ACHN (cell line): ENCODE results near the gene PIP5KL1.

Experiments
- DNase-seq: peaks from one replicate; pipeline ENCODE4 v3.0.0-alpha.2; 2015
- in situ Hi-C: cut with HindIII; loops from 2 replicates; pipeline ENCODE4 v1.10.0; 2017; ENCODE audit warnings: low sequenced_read_pairs, low pct_ligation_motif_present, low pct_unique_long_range_greater_than_20kb

PIP5KL1 gene

GRCh38 chr9:127905004-127905728, 25.4 kb downstream of the PIP5KL1 start:
- in situ Hi-C loops = no loop called here
- no peak for DNase-seq

DNA sequence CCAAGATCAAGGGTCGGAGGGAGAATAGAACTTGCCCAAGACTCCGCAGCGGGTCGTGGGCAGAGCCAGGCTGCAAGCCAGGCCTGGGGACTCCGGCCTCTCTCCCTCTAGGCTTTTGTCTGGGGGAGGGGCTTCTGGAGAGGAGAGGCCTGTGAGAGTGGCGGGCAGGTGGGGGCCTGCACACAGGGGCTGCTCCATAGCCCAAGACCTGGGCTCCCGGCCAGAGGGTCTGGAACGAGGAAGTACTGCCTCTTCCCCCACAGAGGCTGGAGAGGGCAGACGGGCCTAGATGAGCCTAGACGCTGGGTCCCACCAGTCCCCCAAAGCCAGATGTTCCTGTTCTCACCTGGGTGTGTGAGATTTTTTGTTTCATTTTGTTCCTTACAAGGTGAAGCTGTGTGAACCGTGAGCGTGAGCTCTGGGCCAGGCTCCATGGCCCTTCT, 26.0 kb downstream of the PIP5KL1 start:
- in situ Hi-C loops = no loop called here
- no peak for DNase-seq

- in situ Hi-C loops = no loop called here
- no peak for DNase-seq
Measured at GRCh38 chr9:127903557-127904475, 26.8 kb downstream of the PIP5KL1 start.

GRCh38 chr9:127899128-127899943, 31.2 kb downstream of the PIP5KL1 start, which contains the start of gene ST6GALNAC6:
TSS of gene ST6GALNAC6 (minus strand) at chr9:127899603. CDS start at chr9:127897981, 1,622 bp downstream.
- peak; percentile 75 for DNase-seq
- in situ Hi-C loops = no loop called here

DNA sequence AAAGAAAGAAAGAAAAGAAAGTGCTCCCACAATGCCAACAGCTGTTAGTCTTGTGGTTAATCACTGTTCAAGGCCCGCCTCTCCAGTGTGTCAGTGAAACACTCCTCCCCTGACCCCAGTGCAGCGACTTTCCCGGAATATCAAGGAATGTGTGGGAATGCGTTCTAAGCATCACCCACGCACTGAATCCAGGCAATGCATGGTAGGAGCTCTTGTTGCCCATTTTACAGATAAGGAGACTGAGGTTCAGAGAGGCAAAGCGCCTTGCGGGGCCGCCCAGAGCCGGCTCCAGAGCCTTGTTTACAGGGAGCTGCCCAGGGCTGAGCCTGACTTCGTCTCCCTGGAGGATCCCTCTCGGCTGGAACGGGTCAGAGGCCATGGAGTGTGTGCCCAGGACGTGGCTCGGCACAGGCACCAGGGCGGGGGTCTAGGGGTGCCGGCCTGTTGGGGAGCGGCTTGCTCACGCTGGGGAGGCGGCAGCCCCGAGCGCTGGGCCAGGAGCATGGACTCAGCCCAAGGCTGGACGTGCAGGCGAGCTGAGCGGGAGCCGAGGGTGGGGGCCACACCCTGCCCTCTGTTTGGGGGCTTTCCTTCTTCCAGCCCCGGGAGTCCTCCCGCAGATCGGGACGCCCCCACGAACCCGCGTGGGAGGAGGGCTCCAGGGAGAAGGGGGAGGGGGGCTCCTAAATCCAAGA, 32.0 kb downstream of the PIP5KL1 start:
- in situ Hi-C loops = no loop called here
- DNase-seq = peak; percentile 33

DNA sequence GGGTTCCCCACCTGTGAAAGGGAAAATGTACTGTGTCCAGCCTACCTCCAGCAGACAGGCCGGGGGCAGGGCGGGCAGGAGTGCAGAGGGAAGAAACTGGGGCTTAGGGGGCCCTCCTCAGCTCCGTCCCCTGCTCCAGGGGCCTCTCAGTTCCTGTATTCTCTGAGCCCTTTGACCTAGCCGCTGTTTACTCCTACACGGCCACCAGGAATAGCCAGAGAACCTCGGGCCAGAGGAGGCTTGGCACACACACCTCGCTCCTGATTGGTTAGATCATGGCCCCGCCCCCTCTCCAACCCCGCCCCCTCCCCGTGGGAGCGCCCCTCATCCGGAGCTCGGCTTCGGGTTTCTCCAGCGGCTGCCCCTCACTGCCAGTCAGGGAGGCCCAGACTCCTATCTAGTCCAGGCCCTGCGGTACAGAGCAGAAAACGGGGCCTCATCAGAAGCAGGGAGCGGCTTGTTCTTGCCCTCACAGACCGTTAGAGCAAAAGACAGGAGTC, 33.3 kb downstream of the PIP5KL1 start:
- no peak for DNase-seq
- in situ Hi-C loops = no loop called here

GRCh38 chr9:127896395-127897192, 34.0 kb downstream of the PIP5KL1 start:
- in situ Hi-C loops = no loop called here

DNA sequence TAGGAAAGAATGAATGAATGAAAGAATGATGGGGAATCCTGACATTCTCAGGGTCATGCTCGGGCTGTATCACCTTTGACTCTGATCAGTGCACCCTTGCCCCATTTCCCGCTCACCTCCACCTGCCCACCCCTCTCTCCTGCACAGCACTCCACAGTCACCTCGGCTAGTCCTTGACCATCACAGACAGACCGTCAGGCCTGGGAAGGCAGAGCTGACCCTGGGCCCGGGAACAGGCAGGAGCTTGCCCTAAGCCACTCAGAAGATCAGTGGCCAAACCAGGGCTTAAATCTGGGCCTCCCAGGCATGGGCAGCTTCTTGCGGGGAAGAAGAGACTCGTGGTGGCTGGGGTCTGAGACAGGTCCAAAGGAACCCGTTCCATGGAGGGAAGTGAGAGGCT, 34.8 kb downstream of the PIP5KL1 start:
- no peak for DNase-seq
- in situ Hi-C loops = no loop called here

More at GRCh38 chr9:127896395-127897192, 34.0 kb downstream of the PIP5KL1 start:
- DNase-seq = no peak

- in situ Hi-C loops = no loop called here
- DNase-seq = no peak
Measured at GRCh38 chr9:127893392-127893791, 37.2 kb downstream of the PIP5KL1 start.

GRCh38 chr9:127892831-127893230, 37.7 kb downstream of the PIP5KL1 start:
- in situ Hi-C loops = no loop called here
- DNase-seq = no peak

- DNase-seq = no peak
- in situ Hi-C loops = no loop called here
Measured at GRCh38 chr9:127890053-127890452, 40.5 kb downstream of the PIP5KL1 start.

DNA sequence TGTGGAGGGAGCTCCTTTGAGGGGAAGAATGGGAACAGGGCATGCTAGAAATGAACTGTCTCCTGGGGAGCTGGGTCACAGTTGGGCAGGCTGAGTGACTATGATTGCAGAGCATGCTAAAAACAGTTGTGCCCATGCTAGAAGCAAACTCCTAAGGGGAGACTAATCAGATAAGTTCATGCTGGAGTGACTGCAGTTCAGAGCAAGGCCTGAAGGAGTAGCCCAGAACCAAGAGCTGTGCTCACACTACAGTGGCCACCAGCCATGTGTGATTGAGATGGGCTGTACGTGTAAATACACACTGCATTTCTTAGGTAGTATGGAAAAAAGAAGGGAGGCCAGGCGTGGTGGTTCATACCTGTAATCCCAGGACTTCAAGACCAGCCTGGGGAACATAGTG, 42.8 kb downstream of the PIP5KL1 start:
- in situ Hi-C loops = no loop called here
- peak; percentile 14 for DNase-seq

- in situ Hi-C loops = no loop called here
- DNase-seq = peak; percentile 12
Measured at GRCh38 chr9:127886401-127886972, 44.1 kb downstream of the PIP5KL1 start.

DNA sequence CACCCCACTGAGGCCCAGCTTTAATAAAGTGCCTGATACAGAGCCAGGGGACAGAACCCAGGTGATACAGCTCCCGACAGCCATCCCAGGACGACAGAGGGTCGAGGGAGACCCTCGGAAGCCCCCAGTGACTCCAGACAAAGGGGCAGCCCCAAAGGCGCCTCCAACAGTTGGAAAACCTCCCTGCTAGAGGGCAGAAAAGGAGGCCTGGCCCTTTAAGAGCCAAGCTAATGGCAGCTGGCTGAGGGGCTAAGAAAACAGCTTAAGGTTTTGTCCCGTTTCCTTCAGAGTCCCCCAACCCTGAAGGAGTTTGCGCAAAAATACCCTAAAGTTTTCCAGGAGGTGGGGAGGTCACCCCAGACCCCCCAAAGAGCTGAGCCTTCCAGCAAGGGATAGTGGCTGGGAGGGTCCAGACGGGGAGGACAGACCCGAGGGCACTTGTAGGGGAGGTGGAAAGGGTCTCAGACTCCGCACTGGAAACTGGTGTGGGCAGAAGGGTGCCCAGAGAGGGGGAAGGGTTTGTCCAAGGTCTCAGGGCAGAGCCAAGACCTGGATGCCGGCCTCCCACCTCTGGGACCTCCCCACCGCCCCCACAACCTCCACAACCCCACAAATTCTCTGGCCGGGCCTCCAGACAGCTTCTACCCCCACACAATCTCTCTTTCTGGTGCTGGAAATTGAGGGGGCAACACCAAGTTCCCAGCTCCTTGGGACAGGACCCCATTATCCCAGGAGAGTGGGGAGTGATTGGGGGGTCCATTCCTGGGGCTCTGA, 44.9 kb downstream of the PIP5KL1 start:
- in situ Hi-C loops = no loop called here
- DNase-seq = no peak

DNA sequence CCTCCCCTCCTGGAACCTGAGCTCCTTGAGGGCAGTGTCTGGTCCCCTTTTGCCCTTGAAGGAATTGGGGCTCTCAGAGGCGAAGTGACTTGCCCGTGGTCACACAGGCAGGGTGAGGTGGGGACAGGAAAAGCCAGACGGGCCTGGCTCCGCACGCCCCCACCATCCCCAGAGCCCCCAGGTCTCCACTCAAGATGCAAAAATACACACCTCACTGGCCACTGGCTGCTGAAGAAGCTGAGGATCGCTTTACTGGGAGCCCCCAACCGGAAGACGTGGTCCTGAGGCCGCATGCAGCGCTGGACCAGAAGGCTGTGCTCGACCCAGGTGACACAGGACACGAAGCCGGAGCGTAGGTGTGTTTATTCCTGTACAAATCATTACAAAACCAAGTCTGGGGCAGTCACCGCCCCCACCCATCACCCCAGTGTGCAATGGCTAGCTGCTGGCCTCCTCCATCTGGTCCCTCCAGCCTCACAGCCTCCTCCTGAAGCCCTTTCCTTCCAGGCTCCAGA, 45.5 kb downstream of the PIP5KL1 start:
- in situ Hi-C loops = no loop called here
- no peak for DNase-seq

- DNase-seq = no peak
- in situ Hi-C loops = no loop called here
Measured at GRCh38 chr9:127884427-127884911, 46.1 kb downstream of the PIP5KL1 start.
